ENCODE results near the gene CSPG5. TPM values are rescaled to one million over a fixed set of nuclear protein-coding genes. Genes with fewer than 3 reads are reported as not detected.

Gene CSPG5
- total RNA-seq, 1 experiment from 2014 or later = 3.8 TPM

- ChIA-PET CTCF (no interaction called here), RAD21 (ENCODE audit: low non-redundant PET in 1 of 2, low total read pairs in 2 of 2, uncharacterized antibody in 2 of 2, unreplicated experiment in 2 of 2) (no interaction called here), POLR2A (no interaction called here)
- peaks cover 8 to 13% of the 10 kb centered on the region in 2 experiments; a peak in 2 of 4 replicates for H3K36me3 ChIP-seq (ENCODE audit: control insufficient read depth in 1 of 2, insufficient read depth in 2 of 2, low read length in 2 of 2)
- intact Hi-C loops (cut with micrococcal nuclease) = no loop called here
- no peaks in the 10 kb centered on the region for H3K9me2 ChIP-seq (ENCODE audit: insufficient read depth)
- TF ChIP-seq JUND (IDR thresholded peaks at IDR 0.05) (no peak), MAX (IDR thresholded peaks at IDR 0.05) (no peak), EZH2phosphoT487 (IDR thresholded peaks at IDR 0.05; ENCODE audit: borderline replicate concordance) (no peak), FOSL1 (IDR thresholded peaks at IDR 0.05; ENCODE audit: low read depth) (no peak), ZFX (IDR thresholded peaks at IDR 0.05) (no peak), REST (IDR thresholded peaks at IDR 0.05; ENCODE audit: low read depth) (no peak)
- H2AFZ ChIP-seq (ENCODE audit: low read depth, low read length, poor library complexity, severe bottlenecking) = no peak overlapping the region
- H4K20me1 ChIP-seq (ENCODE audit: insufficient read depth) = no peaks in the 10 kb centered on the region
- peaks cover 4% of the 10 kb centered on the region; the same call in 1 of the 2 replicates for H3K79me2 ChIP-seq (ENCODE audit: insufficient read depth, low read length)
- no peaks in the 10 kb centered on the region for H3K27me3 ChIP-seq (ENCODE audit: insufficient read depth, low read length)
- BruUV-seq (replicated peaks) = no TSS peak
- ATAC-seq (no peak), DNase-seq (ENCODE audit: low read depth, low spot score) (no peak)
- H3K9ac ChIP-seq (ENCODE audit: low read length) = no peak overlapping the region
- H3K4me2 ChIP-seq (ENCODE audit: low read length) = no peak overlapping the region
- no peak overlapping the region for H3K27ac ChIP-seq (ENCODE audit: low read depth, low read length)
- H3K4me3 ChIP-seq (replicated peaks in 1 of 2; ENCODE audit: low read depth in 1 of 2, low read length in 2 of 2) = no peak overlapping the region
- no peaks in the 10 kb centered on the region for H3K4me1 ChIP-seq (ENCODE audit: control insufficient read depth in 1 of 2, insufficient read depth in 2 of 2, low read length in 2 of 2)
- H3K9me3 ChIP-seq (ENCODE audit: control insufficient read depth in 1 of 2, insufficient read depth in 1 of 2, low read depth in 1 of 2, low read length in 2 of 2) = no peaks in the 10 kb centered on the region
Observed at GRCh38 chr3:47594792-47595191, 16.1 kb upstream of the CSPG5 start.

All from HCT116 (cell line).